GM13977 (cell line): Measurements from ENCODE around the gene CCL19.

Source experiments
- DNase-seq: peaks from one replicate; pipeline ENCODE4 v3.0.0; 2012; ENCODE audit warnings: low spot score
- in situ Hi-C: fragments of 300-500 bp; cut with MboI; formaldehyde crosslinking; loops from one replicate; pipeline ENCODE4 v1.12.0; 2022; ENCODE audit warnings: low sequenced_read_pairs, low pct_unique_long_range_greater_than_20kb, mixed read lengths, inconsistent platforms; ENCODE audit not compliant: unreplicated experiment
- TF ChIP-seq, protein P1 (sequence below): IDR thresholded peaks from 2 replicates; pipeline ENCODE4 v1.5.1; 2012; ENCODE audit warnings: mild to moderate bottlenecking, control low read depth; ENCODE audit not compliant: insufficient read depth; ENCODE audit errors: extremely low read depth, missing control alignments

Gene CCL19

DNA sequence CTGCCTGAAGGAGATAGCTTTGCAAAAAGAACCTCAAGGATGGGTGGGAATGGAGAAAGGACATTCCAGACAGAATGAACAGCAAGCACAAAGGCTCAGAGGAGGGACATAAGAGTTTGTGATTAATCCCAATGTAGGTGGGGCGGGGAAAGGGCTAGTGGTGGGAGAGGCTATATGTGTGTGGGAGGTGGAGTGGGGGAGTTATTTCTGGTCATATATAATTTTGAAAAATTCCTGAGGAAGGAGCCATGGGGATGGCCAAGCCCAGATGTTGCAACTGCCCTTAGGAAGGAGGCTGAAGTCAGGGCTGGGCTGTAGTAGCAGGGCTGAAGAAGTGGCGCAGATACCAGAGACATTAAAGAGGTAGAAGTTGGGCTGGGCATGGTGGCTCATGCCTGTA, 15.2 kb downstream of the CCL19 start:
- TF ChIP-seq, protein P1, sequence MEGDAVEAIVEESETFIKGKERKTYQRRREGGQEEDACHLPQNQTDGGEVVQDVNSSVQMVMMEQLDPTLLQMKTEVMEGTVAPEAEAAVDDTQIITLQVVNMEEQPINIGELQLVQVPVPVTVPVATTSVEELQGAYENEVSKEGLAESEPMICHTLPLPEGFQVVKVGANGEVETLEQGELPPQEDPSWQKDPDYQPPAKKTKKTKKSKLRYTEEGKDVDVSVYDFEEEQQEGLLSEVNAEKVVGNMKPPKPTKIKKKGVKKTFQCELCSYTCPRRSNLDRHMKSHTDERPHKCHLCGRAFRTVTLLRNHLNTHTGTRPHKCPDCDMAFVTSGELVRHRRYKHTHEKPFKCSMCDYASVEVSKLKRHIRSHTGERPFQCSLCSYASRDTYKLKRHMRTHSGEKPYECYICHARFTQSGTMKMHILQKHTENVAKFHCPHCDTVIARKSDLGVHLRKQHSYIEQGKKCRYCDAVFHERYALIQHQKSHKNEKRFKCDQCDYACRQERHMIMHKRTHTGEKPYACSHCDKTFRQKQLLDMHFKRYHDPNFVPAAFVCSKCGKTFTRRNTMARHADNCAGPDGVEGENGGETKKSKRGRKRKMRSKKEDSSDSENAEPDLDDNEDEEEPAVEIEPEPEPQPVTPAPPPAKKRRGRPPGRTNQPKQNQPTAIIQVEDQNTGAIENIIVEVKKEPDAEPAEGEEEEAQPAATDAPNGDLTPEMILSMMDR: no peak
- DNase-seq: no peak
- in situ Hi-C loops: no loop called here

DNA sequence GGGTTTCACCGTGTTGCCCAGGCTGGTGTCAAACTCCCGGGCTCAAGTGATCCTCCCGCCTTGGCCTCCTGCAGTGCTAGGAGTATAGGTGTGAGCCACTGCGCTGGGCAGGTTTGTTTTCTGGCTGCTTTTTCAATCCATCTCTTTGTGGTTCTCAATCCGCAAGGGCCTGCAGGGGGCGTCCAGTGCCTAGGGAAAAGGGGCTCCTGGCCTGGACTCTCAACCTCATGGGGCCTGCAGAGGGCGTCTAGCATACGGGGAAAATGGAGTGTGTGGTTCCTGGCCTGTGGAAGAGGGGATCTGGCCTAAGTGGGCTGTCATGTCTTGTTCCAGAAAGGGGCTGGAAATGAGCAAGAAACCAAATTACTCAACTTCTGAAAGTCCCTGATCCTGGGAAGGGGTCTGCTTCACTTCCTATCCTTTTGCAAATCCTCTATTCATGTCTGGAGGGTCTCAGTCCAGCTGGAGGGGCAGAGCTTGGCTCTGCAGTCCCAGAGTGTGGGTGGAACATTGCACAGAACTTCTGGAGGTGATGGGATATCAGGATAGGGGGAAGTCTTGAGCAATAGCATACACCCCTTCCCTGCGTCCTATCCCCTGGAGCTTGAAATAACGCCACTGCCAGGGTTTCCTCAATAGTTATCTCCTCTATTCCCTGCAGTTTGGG, 15.9 kb downstream of the CCL19 start:
- TF ChIP-seq, protein P1: peak; percentile 85
- in situ Hi-C loops: no loop called here

DNA sequence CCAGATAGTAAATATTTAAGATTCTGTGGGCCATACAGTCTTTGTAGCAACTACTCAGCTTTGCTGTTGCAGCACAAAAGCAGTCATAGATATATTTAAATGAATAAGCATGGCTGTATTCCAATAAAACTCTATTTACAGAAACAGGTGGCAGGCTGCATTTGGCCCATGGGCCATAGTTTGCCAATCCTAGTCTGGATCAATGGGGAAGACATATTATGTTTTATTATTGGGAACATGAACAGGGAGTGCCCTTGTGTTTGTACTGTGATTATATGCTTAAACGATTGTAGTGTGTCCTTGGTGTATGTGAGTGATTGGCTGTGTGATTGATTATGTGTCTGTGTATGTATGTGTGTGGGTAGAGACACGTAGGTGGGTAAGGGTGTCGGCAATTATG, 16.6 kb downstream of the CCL19 start:
- in situ Hi-C loops: no loop called here
- TF ChIP-seq, protein P1: no peak

More for the DNA sequence above, 15.9 kb downstream of the CCL19 start:
- DNase-seq: peak; percentile 75

DNA sequence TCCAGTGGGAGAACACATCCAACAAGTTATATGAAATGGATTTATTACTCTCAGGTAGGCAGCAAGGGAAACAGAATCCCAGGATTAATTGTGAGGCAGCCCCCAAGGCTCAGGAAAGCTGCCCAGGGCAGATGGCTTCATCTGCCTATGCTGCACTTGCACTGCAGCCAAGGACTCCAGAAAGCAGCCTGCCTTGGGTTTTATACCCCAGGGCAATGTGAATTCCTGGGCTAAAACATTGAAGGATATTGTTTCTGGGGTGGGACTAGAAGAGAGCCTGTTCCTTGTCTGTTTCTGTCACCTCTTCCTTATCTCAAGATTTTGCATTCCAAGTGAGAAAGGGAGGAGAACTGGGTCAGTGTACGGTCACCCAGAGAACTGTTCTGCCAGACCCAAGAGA, 19.8 kb downstream of the CCL19 start:
- TF ChIP-seq, protein P1: no peak
- no peak for DNase-seq
- in situ Hi-C loops: no loop called here

More for the DNA sequence above, 16.6 kb downstream of the CCL19 start:
- DNase-seq: no peak

DNA sequence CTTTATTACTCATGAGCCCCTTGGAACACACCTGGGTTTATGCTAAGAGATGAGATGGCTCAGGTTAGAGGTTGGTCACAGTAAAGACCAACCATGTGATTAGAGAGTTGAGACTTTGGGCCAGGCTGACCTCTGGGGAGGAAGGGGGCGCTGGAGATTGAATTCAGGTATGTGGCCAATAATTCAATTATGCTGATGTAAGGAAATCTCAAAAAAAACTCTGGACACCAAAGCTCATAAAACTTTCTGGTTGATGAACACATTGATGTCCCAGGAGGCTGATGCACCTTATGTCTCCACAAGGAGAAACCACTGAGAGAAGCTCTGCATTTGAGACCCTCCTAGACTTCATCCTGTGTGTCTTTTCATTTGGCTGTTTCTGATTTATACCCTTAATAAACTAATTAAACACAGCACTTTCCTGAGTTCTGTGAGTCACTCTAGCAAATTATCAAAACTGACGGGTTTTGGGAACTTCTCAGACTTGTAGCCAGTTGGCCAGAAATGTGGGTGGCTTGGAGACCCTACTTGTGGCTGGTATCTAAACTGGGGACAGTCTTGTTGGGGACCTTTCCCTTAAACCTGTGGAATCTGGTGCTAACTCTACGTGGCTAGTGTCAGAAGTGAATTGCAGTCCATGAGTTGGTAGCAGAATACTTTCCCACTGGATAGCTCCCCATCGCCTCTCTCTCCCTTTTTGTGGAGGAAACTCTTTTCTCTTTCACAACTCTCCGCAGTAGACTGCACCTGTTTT, 21.1 kb downstream of the CCL19 start:
- no peak for DNase-seq
- in situ Hi-C loops: no loop called here
- TF ChIP-seq, protein P1: no peak

DNA sequence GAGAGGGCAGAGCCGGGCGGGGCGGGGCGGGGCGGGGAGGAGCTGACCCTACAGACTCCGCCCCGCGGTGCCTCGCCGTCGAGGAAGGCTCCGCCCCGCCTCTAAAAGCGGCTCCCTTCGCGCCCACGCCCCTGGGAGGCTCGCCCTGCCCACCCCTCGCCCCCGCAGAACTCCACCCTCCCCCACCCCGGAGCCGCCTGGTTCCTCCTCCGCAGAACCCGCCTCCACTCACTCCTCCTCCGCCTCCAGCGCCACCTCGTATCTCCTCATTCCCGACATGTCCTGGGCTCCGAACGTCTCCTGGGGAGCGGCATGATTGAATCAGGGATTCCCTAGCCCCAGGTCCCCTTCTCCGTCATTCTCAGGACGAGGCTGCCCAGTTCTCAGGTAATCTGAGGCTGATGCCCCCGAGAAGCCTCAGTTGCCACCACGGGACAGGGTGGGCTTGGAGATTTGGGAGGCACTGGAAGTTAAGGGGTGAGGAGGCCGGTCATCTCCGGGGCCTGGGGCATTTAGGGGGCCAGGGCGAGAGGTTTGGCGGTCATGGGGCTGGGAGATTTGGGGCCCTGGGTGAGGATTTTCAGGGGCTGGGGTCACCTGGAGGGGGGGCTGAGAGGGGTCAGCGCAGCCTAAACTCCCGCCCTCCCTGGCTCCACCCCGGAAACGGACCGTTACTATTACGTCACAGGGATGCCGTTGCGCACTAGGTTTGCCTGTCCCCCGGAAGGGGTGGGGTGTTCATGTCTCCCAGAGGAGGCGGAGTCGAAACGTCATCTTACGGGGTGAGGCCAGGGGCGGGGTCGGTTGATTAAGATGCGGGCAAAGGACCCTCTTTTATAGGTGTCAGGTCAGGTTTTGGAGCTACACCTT, 25.5 kb downstream of the CCL19 start:
- in situ Hi-C loops: no loop called here
- TF ChIP-seq, protein P1: no peak

More for the DNA sequence above, 25.5 kb downstream of the CCL19 start:
- DNase-seq: peak; percentile 92
